ENCODE results near the gene MEIOB.

- no peak for TF ChIP-seq EZH2 (optimal IDR thresholded peaks at IDR 0.05; ENCODE audit: low read depth, low read length)
- TF ChIP-seq, protein P1, sequence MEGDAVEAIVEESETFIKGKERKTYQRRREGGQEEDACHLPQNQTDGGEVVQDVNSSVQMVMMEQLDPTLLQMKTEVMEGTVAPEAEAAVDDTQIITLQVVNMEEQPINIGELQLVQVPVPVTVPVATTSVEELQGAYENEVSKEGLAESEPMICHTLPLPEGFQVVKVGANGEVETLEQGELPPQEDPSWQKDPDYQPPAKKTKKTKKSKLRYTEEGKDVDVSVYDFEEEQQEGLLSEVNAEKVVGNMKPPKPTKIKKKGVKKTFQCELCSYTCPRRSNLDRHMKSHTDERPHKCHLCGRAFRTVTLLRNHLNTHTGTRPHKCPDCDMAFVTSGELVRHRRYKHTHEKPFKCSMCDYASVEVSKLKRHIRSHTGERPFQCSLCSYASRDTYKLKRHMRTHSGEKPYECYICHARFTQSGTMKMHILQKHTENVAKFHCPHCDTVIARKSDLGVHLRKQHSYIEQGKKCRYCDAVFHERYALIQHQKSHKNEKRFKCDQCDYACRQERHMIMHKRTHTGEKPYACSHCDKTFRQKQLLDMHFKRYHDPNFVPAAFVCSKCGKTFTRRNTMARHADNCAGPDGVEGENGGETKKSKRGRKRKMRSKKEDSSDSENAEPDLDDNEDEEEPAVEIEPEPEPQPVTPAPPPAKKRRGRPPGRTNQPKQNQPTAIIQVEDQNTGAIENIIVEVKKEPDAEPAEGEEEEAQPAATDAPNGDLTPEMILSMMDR (IDR thresholded peaks at IDR 0.05; ENCODE audit: low read length), result no peak
Observed at GRCh38 chr16:1790261-1790610, 81.7 kb downstream of the MEIOB start.
